GM19372 (cell line): ENCODE data around the gene TBC1D32.

Experiments
- ATAC-seq: cut with Tn5 transposase; IDR thresholded peaks from one replicate; pipeline ENCODE4 v1.9.1; 2021; ENCODE audit warnings: mild to moderate bottlenecking, low read depth, moderate library complexity; ENCODE audit not compliant: unreplicated experiment

TBC1D32 gene

DNA sequence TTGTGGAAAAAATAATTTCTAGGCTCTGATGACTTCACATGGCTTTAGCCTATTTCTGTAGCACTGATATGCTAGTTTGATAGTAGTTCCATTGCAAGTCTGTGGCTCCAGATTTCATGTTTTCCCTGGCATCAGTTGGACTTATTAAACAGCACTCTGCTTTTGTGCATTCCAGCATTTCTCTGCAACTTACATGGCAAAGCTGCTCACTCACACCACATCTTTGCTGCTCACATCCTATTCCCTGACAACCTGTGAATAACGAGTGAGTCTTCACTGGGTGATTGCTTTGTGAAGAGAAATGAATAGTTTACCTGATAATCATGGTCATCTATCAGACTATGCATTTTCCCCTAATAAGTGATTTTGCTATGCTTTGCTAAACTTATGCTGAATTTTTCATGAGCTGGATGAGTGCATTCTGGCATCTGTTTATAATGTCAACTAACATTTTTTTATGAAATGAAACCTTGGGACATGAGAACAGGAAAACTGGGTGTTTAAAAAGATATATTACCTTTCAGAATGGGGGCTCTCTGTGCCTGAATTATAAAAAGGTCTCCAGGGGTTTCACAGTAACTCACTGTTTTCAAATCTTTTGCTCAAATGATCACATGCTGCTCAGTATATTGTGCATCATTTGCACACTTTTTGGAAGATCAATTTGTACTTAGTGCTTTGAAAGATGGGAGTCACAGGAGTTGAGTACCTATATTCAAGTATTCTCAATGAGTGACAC lies 301.8 kb downstream of the TBC1D32 start:
- ATAC-seq, result no peak
